OCI-LY1 (cell line): ENCODE measurements around the gene SEMA3G.

ENCODE experiments used
- EZH2 ChIP-seq: fragments of 200-600 bp; sonication (generic), shearing (Covaris generic); IDR thresholded peaks from 2 replicates; pipeline ENCODE4 v1.8.0; 2017; ENCODE audit warnings: borderline replicate concordance, mixed run types, mild to moderate bottlenecking, antibody characterized with exemption, low read length, moderate library complexity, mixed read lengths
- TF ChIP-seq, protein P1 (sequence below): fragments of 200-600 bp; sonication (generic), shearing (Covaris generic); IDR thresholded peaks from 2 replicates; pipeline ENCODE4 v1.5.1; 2017; ENCODE audit warnings: mild to moderate bottlenecking, antibody characterized with exemption, low read length, moderate library complexity, mixed read lengths

GRCh38 chr3:52433328-52433995 lies 11.4 kb downstream of the SEMA3G start:
- TF ChIP-seq, protein P1, sequence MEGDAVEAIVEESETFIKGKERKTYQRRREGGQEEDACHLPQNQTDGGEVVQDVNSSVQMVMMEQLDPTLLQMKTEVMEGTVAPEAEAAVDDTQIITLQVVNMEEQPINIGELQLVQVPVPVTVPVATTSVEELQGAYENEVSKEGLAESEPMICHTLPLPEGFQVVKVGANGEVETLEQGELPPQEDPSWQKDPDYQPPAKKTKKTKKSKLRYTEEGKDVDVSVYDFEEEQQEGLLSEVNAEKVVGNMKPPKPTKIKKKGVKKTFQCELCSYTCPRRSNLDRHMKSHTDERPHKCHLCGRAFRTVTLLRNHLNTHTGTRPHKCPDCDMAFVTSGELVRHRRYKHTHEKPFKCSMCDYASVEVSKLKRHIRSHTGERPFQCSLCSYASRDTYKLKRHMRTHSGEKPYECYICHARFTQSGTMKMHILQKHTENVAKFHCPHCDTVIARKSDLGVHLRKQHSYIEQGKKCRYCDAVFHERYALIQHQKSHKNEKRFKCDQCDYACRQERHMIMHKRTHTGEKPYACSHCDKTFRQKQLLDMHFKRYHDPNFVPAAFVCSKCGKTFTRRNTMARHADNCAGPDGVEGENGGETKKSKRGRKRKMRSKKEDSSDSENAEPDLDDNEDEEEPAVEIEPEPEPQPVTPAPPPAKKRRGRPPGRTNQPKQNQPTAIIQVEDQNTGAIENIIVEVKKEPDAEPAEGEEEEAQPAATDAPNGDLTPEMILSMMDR: no peak
- TF ChIP-seq EZH2: no peak
